Fibroblast of lung (primary cell): ENCODE measurements around the gene CCDC146. TPM values are rescaled to one million over a fixed set of nuclear protein-coding genes. Genes with fewer than 3 reads are reported as not detected.
"Not testable (repeated sequence)": the region's sequence is repeated elsewhere in the genome, so short reads cannot be mapped to it uniquely, and the experiment has no call there.

ENCODE experiments used
- DNase-seq, 2 donors: peaks; one replicate each; pipeline versions ENCODE4 v3.0.0 to v3.0.0-alpha.2; 2010; ENCODE audit warnings: low read depth in 2 of 2
- H2AFZ ChIP-seq: 2 replicates; pipeline ENCODE4 v1.5.1; 2012; ENCODE audit warnings: low read length, control low read depth, inconsistent platforms
- H3K27ac ChIP-seq: 2 replicates; pipeline ENCODE4 v1.5.1; 2011; ENCODE audit warnings: low read length, control low read depth; ENCODE audit not compliant: insufficient read depth
- H3K27me3 ChIP-seq: 2 replicates; pipeline ENCODE4 v1.5.1; 2011; ENCODE audit warnings: mild to moderate bottlenecking, low read length; ENCODE audit not compliant: control insufficient read depth, insufficient read depth
- H3K36me3 ChIP-seq: 2 replicates; pipeline ENCODE4 v1.5.1; 2011; ENCODE audit warnings: low read length; ENCODE audit not compliant: control insufficient read depth, insufficient read depth
- H3K4me1 ChIP-seq: 2 replicates; pipeline ENCODE4 v1.5.1; 2011; ENCODE audit warnings: low read length; ENCODE audit not compliant: control insufficient read depth, insufficient read depth; ENCODE audit errors: extremely low read depth
- H3K4me2 ChIP-seq: 2 replicates; pipeline ENCODE4 v1.5.1; 2011; ENCODE audit warnings: low read length, control low read depth; ENCODE audit not compliant: insufficient read depth; ENCODE audit errors: extremely low read depth
- H3K4me3 ChIP-seq, 4 experiments: fragments of 200-600 bp in 1 of 4; sonication (generic) in 1 of 4; replicated peaks in 1 of 4; 2 replicates each; pipeline ENCODE4 v1.5.1; 2011 to 2016; ENCODE audit warnings: low read length in 4 of 4, low read depth in 3 of 4, mild to moderate bottlenecking in 3 of 4, control low read depth in 2 of 4, inconsistent platforms in 1 of 4, mixed read lengths in 1 of 4; ENCODE audit not compliant: insufficient read depth in 1 of 4; ENCODE audit errors: control extremely low read depth in 1 of 4
- H3K79me2 ChIP-seq: 2 replicates; pipeline ENCODE4 v1.5.1; 2012; ENCODE audit warnings: mild to moderate bottlenecking, low read length, inconsistent platforms; ENCODE audit not compliant: control insufficient read depth, insufficient read depth
- H3K9ac ChIP-seq: 2 replicates; pipeline ENCODE4 v1.5.1; 2011; ENCODE audit warnings: mild to moderate bottlenecking, low read length, control low read depth; ENCODE audit not compliant: insufficient read depth
- H3K9me3 ChIP-seq: 2 replicates; pipeline ENCODE4 v1.5.1; 2012; ENCODE audit warnings: low read depth, low read length; ENCODE audit not compliant: control insufficient read depth, insufficient read depth
- H4K20me1 ChIP-seq: 2 replicates; pipeline ENCODE4 v1.5.1; 2011; ENCODE audit warnings: low read length; ENCODE audit not compliant: control insufficient read depth, insufficient read depth; ENCODE audit errors: extremely low read depth
- CTCF ChIP-seq, 2 donors: IDR thresholded peaks in 1 of 2; conservative IDR thresholded peaks in 1 of 2; 1 replicate in 1 of 2; 2 replicates in 1 of 2; pipeline ENCODE4 v1.5.1; 2011 to 2012; ENCODE audit warnings: low read length in 2 of 2, control low read depth in 1 of 2, inconsistent platforms in 1 of 2, low read depth in 1 of 2, mild to moderate bottlenecking in 1 of 2
- EZH2 ChIP-seq: IDR thresholded peaks from 2 replicates; pipeline ENCODE4 v1.5.1; 2012; ENCODE audit warnings: low read length, control low read depth, mild to moderate bottlenecking; ENCODE audit errors: missing control alignments
- polyA plus RNA-seq, 2 donors: library from polyadenylated mRNA; depleted of rRNA in 1 of 2; stranded (reverse) in 1 of 2; unstranded in 1 of 2; fragments of >200 nt; gene quantifications; 2 replicates each; pipeline ENCODE4 v1.2.1, GENCODE V29; 2011 to 2012; ENCODE audit warnings: missing spikeins in 1 of 2
- total RNA-seq: library from RNA; depleted of rRNA; stranded (reverse); fragments of >200 nt; gene quantifications from 2 replicates; pipeline ENCODE4 v1.2.1, GENCODE V29; 2014

CCDC146 gene
- total and polyA plus RNA-seq, 2 donors (not counting 1 experiment from before 2014, with no cell fraction given) = 1.6 to 3.6 TPM

- Histone ChIP-seq H3K4me2 (no peak overlapping the region), H3K36me3 (no peaks in the 10 kb centered on the region), H3K4me1 (peaks cover 15% of the 10 kb centered on the region), H4K20me1 (no peaks in the 10 kb centered on the region), H3K27me3 (no peaks in the 10 kb centered on the region), H3K9ac (no peak overlapping the region), H3K9me3 (no peaks in the 10 kb centered on the region), H2AFZ (peak overlapping the region; percentile 40), H3K4me3 (no peak overlapping the region), H3K79me2 (no peaks in the 10 kb centered on the region), H3K27ac (no peak overlapping the region)
- peak; percentile 57 to 63 for TF ChIP-seq CTCF (conservative IDR thresholded peaks at IDR 0.05 in 1 of 2, IDR thresholded peaks at IDR 0.05 in 1 of 2; ENCODE audit: low read depth in 1 of 2, low read length in 2 of 2)
- no peak for TF ChIP-seq EZH2
- peak; percentile 85 to 91 for DNase-seq
Observed at GRCh38 chr7:77331938-77332695, 209.7 kb downstream of the CCDC146 start.

- not testable (repeated sequence) for H4K20me1 ChIP-seq, H3K27me3 ChIP-seq, H3K4me3 ChIP-seq
Observed at GRCh38 chr7:77334039-77334438, 211.6 kb downstream of the CCDC146 start.

GRCh38 chr7:77335581-77335980 lies 213.2 kb downstream of the CCDC146 start:
- H3K9ac ChIP-seq = no peak overlapping the region
- no peaks in the 10 kb centered on the region for H3K27me3 ChIP-seq
- no peaks in the 10 kb centered on the region for H3K79me2 ChIP-seq
- no peak overlapping the region for H2AFZ ChIP-seq
- H3K4me1 ChIP-seq = no peaks in the 10 kb centered on the region
- H3K4me2 ChIP-seq = no peak overlapping the region
- H3K27ac ChIP-seq = no peak overlapping the region
- no peaks in the 10 kb centered on the region for H3K9me3 ChIP-seq
- DNase-seq = no peak
- TF ChIP-seq EZH2 (no peak), CTCF (conservative IDR thresholded peaks at IDR 0.05 in 1 of 2, IDR thresholded peaks at IDR 0.05 in 1 of 2; ENCODE audit: low read depth in 1 of 2, low read length in 2 of 2) (no peak)
- H3K4me3 ChIP-seq = no peak overlapping the region
- H4K20me1 ChIP-seq = no peaks in the 10 kb centered on the region
- H3K36me3 ChIP-seq = no peaks in the 10 kb centered on the region

More at GRCh38 chr7:77334039-77334438, 211.6 kb downstream of the CCDC146 start:
- not testable (repeated sequence) for H2AFZ ChIP-seq, H3K9ac ChIP-seq, H3K4me2 ChIP-seq, DNase-seq, H3K9me3 ChIP-seq, H3K4me1 ChIP-seq, H3K36me3 ChIP-seq, H3K27ac ChIP-seq, H3K79me2 ChIP-seq
